ENCODE results near the gene TSPAN6. TPM values are rescaled to one million over a fixed set of nuclear protein-coding genes. Genes with fewer than 3 reads are reported as not detected.
A peak's percentile ranks its signal among the peaks of the same experiment; 100 is the strongest.

The TSPAN6 gene, protein sequence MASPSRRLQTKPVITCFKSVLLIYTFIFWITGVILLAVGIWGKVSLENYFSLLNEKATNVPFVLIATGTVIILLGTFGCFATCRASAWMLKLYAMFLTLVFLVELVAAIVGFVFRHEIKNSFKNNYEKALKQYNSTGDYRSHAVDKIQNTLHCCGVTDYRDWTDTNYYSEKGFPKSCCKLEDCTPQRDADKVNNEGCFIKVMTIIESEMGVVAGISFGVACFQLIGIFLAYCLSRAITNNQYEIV
- total RNA-seq: 36.0 TPM

DNA sequence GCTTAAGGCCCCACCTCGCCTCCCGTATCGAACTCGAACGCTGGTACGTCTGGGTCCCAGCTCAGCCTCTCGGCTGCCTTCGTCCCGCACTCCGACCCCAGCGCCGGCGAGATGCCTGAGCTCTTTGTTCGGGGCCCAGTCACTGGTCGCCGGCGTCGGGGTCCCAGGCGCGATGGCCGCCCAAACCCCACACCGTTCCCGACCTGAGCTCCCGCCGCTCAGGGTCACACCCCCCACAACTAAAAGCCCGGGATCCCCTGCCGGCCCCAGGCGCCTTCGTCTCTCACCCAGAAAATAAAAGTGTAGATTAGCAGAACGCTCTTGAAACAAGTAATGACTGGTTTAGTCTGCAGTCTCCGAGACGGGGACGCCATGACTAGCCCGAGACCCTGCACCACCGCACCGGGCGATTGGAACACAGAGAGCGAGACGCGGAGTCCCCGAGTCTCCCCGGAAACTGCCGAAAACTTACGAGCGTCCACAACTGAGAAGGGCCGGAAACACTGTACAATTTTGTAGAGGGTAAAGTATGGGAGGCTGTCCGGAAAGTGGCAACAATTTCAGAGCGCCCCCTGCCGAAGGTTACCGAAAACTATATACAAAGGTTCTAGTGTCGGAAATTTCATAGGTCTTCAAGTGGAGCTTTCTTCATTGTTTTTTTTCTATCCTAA lies at the start of gene TSPAN6:
TSS of gene TSPAN6 (minus strand) at position 486 of the 671 bp plus-strand sequence. CDS start at position 374, 112 bp downstream.
- Histone ChIP-seq H3K9ac (ENCODE audit: low read depth in 1 of 3, low read length in 3 of 3) (peak within 1 kb of the TSS; percentile 70 to 79 (median 72)), H3K4me3 (ENCODE audit: low read length in 3 of 3) (peak within 1 kb of the TSS; percentile 66 to 76 (median 76)), H3K27ac (ENCODE audit: low read depth, low read length) (no peak within 1 kb of the TSS), H3K36me3 (ENCODE audit: control insufficient read depth in 3 of 3, insufficient read depth in 3 of 3, low read length in 3 of 3) (peaks cover 0 to 3% (median 0%) of the 10 kb centered on the region in 3 donors), H3K9me3 (ENCODE audit: control insufficient read depth in 3 of 3, low read length in 3 of 3) (no peaks in the 10 kb centered on the region), H3K4me1 (ENCODE audit: control insufficient read depth in 3 of 3, insufficient read depth in 3 of 3, low read length in 3 of 3) (peaks cover 0 to 3% (median 0%) of the 10 kb centered on the region in 3 donors), H3K27me3 (ENCODE audit: control insufficient read depth in 3 of 3, insufficient read depth in 3 of 3, low read length in 3 of 3) (no peaks in the 10 kb centered on the region)

DNA sequence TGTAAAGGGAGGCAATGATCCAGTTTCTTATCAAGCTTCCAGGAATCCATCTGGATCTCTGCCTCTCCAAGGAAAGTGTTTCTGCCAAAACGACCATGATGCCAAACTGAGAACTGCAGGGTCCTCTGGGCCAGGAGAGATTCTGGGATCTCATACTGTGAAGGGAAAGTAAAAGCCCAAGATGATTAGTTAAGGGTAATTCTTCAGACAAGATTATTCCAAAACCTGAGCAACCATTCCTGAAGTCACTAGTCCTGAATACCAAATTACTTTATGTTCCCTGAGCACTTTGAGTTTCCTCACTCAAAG lies 49.3 kb upstream of the TSPAN6 start:
- no peak overlapping the region for H3K9ac ChIP-seq (ENCODE audit: low read depth in 1 of 3, low read length in 3 of 3)
- no peaks in the 10 kb centered on the region for H3K9me3 ChIP-seq (ENCODE audit: control insufficient read depth in 3 of 3, low read length in 3 of 3)
- H3K4me1 ChIP-seq (ENCODE audit: control insufficient read depth in 3 of 3, insufficient read depth in 3 of 3, low read length in 3 of 3): no peaks in the 10 kb centered on the region
- H3K4me3 ChIP-seq (ENCODE audit: low read length in 3 of 3): no peak overlapping the region
- H3K27me3 ChIP-seq (ENCODE audit: control insufficient read depth in 3 of 3, insufficient read depth in 3 of 3, low read length in 3 of 3): peaks cover 0 to 7% (median 0%) of the 10 kb centered on the region in 3 donors
- H3K36me3 ChIP-seq (ENCODE audit: control insufficient read depth in 3 of 3, insufficient read depth in 3 of 3, low read length in 3 of 3): no peaks in the 10 kb centered on the region
- no peak overlapping the region for H3K27ac ChIP-seq (ENCODE audit: low read depth, low read length)

DNA sequence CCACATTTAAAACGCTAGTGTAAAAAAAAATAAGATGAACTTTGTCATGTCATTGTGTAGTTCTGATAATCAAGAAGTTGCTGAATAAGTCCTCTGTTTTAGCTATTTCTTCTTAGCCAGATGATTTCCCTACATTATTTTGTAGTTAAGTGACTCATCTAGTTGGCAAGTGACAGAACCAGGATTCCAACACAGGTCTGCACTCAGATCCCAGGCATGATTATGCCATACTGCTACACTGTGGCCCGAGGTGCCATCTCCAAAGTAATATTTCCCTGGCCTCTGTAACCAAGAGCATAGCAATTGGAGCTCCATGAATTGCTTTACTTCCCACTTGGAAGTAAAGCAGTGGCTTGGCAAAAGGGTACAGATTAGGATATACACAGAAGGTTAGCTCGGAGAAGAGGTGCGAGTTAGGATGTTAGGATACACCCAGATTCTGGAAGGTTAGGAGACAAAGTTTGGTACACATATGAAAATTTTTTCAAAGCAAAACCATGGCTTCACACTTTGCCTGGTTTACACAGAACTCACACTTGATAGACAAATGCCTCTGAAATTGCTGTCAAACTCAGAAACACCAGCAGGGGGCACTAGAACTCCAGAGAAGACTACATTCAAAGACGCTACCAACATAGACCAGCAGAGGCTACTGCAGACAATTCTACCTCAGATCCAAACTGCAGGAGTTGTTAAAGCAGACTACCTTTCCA lies 48.8 kb upstream of the TSPAN6 start:
- Histone ChIP-seq H3K4me1 (ENCODE audit: control insufficient read depth in 3 of 3, insufficient read depth in 3 of 3, low read length in 3 of 3) (no peaks in the 10 kb centered on the region), H3K27ac (ENCODE audit: low read depth, low read length) (no peak overlapping the region), H3K36me3 (ENCODE audit: control insufficient read depth in 3 of 3, insufficient read depth in 3 of 3, low read length in 3 of 3) (no peaks in the 10 kb centered on the region), H3K9ac (ENCODE audit: low read depth in 1 of 3, low read length in 3 of 3) (no peak overlapping the region), H3K4me3 (ENCODE audit: low read length in 3 of 3) (no peak overlapping the region), H3K9me3 (ENCODE audit: control insufficient read depth in 3 of 3, low read length in 3 of 3) (no peaks in the 10 kb centered on the region), H3K27me3 (ENCODE audit: control insufficient read depth in 3 of 3, insufficient read depth in 3 of 3, low read length in 3 of 3) (peaks cover 0 to 7% (median 0%) of the 10 kb centered on the region in 3 donors)

DNA sequence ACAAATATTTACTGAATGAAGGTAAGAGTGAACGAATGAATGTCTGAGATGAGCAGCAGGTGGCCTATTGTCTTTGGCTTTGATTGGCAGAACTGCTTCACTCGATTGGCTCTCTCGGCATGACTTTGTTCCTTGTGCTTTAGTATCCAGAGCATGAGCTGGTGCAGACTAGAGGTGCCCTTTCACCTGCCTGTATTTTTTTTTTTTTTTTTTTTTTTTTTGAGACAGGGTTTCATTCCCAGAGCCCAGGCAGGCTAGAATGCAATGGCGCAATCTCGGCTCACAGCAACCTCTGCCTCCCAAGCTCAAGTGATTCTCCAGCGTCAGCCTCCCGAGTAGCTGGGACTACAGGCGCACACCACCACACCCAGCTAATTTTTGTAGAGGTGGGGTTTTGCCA lies 46.3 kb upstream of the TSPAN6 start:
- Histone ChIP-seq H3K4me3 (ENCODE audit: low read length in 3 of 3) (no peak overlapping the region), H3K9me3 (ENCODE audit: control insufficient read depth in 3 of 3, low read length in 3 of 3) (no peaks in the 10 kb centered on the region), H3K27ac (ENCODE audit: low read depth, low read length) (no peak overlapping the region), H3K9ac (ENCODE audit: low read depth in 1 of 3, low read length in 3 of 3) (no peak overlapping the region), H3K36me3 (ENCODE audit: control insufficient read depth in 3 of 3, insufficient read depth in 3 of 3, low read length in 3 of 3) (no peaks in the 10 kb centered on the region), H3K27me3 (ENCODE audit: control insufficient read depth in 3 of 3, insufficient read depth in 3 of 3, low read length in 3 of 3) (peaks cover 0 to 7% (median 0%) of the 10 kb centered on the region in 3 donors), H3K4me1 (ENCODE audit: control insufficient read depth in 3 of 3, insufficient read depth in 3 of 3, low read length in 3 of 3) (no peaks in the 10 kb centered on the region)

DNA sequence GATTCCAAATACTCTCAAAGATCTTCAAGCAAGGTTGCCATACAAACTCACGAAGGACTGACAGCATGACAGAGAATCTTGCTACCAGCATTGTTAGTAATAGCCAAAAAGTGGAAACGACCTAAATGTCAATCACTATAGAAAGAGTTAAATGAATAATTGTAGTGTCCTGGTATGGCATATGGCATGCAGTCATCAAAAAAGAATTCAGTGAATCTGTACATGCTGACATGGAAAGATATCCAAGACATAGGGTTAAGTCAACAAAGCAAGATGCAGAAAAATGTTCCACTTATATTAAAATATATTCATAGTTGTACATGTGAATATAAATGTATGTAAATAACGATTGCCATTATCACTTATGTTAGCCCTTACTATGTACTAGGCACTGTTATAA lies 45.0 kb upstream of the TSPAN6 start:
- H3K9me3 ChIP-seq (ENCODE audit: control insufficient read depth in 3 of 3, low read length in 3 of 3): no peaks in the 10 kb centered on the region
- H3K27ac ChIP-seq (ENCODE audit: low read depth, low read length): no peak overlapping the region
- peaks cover 0 to 5% (median 0%) of the 10 kb centered on the region in 3 donors for H3K27me3 ChIP-seq (ENCODE audit: control insufficient read depth in 3 of 3, insufficient read depth in 3 of 3, low read length in 3 of 3)
- H3K4me3 ChIP-seq (ENCODE audit: low read length in 3 of 3): no peak overlapping the region
- no peaks in the 10 kb centered on the region for H3K4me1 ChIP-seq (ENCODE audit: control insufficient read depth in 3 of 3, insufficient read depth in 3 of 3, low read length in 3 of 3)
- no peaks in the 10 kb centered on the region for H3K36me3 ChIP-seq (ENCODE audit: control insufficient read depth in 3 of 3, insufficient read depth in 3 of 3, low read length in 3 of 3)
- H3K9ac ChIP-seq (ENCODE audit: low read depth in 1 of 3, low read length in 3 of 3): no peak overlapping the region

DNA sequence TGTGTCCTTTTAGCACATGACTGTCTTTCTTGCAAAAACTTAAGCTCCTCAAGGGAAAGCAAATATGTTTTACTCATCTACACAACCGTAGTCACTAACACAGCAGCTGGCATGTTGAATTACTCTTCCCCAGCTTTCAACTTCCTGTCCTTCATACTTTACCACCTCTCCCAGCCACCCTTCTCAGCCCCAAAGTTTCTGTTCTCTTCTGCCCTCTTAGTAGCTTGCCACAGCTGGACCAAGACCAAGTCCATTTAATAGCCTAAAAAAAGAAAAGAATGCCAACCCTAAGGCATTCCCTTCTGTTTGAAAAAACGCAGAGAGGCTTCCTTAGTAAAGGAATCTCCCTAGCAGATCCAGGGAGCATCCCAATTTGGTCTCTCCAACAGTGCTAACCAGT lies 44.1 kb upstream of the TSPAN6 start:
- no peak overlapping the region for H3K27ac ChIP-seq (ENCODE audit: low read depth, low read length)

DNA sequence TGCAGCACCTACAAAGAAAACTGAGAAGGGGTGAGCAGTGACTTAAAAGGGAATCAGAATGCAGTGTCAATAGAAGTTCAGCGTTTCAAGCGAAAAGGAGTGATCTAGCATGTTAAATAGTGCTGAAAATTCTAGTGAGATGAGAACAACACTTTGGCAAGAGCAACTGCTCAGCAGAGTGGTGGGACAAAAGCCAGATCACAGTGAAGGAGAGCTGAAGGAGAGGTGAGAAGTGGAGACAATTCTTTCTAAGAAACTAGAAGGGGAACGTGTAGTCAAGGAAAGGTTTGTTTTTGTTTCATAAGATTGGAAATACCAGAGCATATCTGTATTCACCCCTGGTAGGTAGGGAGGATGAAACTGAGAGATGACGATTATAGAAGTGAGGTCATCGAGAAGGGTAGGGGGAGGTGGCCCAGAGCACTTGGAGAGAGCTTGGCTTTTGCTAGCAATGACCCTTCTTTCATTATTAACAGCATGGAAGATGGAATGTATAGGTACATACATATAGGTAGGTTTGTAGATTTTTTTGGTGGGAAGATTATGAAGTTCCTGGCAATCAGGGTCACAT lies 41.1 kb upstream of the TSPAN6 start:
- no peaks in the 10 kb centered on the region for H3K9me3 ChIP-seq (ENCODE audit: control insufficient read depth in 3 of 3, low read length in 3 of 3)
- no peaks in the 10 kb centered on the region for H3K27me3 ChIP-seq (ENCODE audit: control insufficient read depth in 3 of 3, insufficient read depth in 3 of 3, low read length in 3 of 3)
- H3K27ac ChIP-seq (ENCODE audit: low read depth, low read length): no peak overlapping the region
- H3K4me1 ChIP-seq (ENCODE audit: control insufficient read depth in 3 of 3, insufficient read depth in 3 of 3, low read length in 3 of 3): no peaks in the 10 kb centered on the region
- no peak overlapping the region for H3K4me3 ChIP-seq (ENCODE audit: low read length in 3 of 3)
- H3K9ac ChIP-seq (ENCODE audit: low read depth in 1 of 3, low read length in 3 of 3): no peak overlapping the region
- H3K36me3 ChIP-seq (ENCODE audit: control insufficient read depth in 3 of 3, insufficient read depth in 3 of 3, low read length in 3 of 3): no peaks in the 10 kb centered on the region

More for the DNA sequence above, 44.1 kb upstream of the TSPAN6 start:
- H3K27me3 ChIP-seq (ENCODE audit: control insufficient read depth in 3 of 3, insufficient read depth in 3 of 3, low read length in 3 of 3): peaks cover 0 to 5% (median 0%) of the 10 kb centered on the region in 3 donors
- no peaks in the 10 kb centered on the region for H3K36me3 ChIP-seq (ENCODE audit: control insufficient read depth in 3 of 3, insufficient read depth in 3 of 3, low read length in 3 of 3)
- H3K9ac ChIP-seq (ENCODE audit: low read depth in 1 of 3, low read length in 3 of 3): no peak overlapping the region
- no peaks in the 10 kb centered on the region for H3K4me1 ChIP-seq (ENCODE audit: control insufficient read depth in 3 of 3, insufficient read depth in 3 of 3, low read length in 3 of 3)
- H3K4me3 ChIP-seq (ENCODE audit: low read length in 3 of 3): no peak overlapping the region
- no peaks in the 10 kb centered on the region for H3K9me3 ChIP-seq (ENCODE audit: control insufficient read depth in 3 of 3, low read length in 3 of 3)

DNA sequence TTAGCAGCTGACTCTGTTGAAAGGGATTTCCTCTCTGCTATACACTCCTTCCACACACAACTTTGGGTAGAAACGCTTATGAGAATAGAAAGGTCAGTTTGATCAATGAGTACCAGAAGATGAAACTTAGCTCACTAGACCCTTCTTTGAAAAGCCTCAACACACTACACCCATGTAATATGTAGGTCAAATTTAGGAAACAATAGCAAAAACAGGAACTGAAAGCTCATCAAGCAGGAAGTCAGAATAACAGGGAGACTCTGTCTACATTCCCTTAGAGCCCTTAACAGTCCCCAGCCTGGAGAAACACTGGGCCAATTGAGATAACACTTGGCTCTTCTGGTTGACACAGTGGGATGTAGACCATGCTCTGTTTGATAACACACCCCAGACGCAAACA lies 38.1 kb upstream of the TSPAN6 start:
- H3K4me1 ChIP-seq (ENCODE audit: control insufficient read depth in 3 of 3, insufficient read depth in 3 of 3, low read length in 3 of 3): no peaks in the 10 kb centered on the region
- no peak overlapping the region for H3K27ac ChIP-seq (ENCODE audit: low read depth, low read length)
- H3K9ac ChIP-seq (ENCODE audit: low read depth in 1 of 3, low read length in 3 of 3): no peak overlapping the region
- H3K36me3 ChIP-seq (ENCODE audit: control insufficient read depth in 3 of 3, insufficient read depth in 3 of 3, low read length in 3 of 3): no peaks in the 10 kb centered on the region
- no peak overlapping the region for H3K4me3 ChIP-seq (ENCODE audit: low read length in 3 of 3)
- H3K9me3 ChIP-seq (ENCODE audit: control insufficient read depth in 3 of 3, low read length in 3 of 3): no peaks in the 10 kb centered on the region
- peaks cover 0 to 6% (median 0%) of the 10 kb centered on the region in 3 donors for H3K27me3 ChIP-seq (ENCODE audit: control insufficient read depth in 3 of 3, insufficient read depth in 3 of 3, low read length in 3 of 3)

DNA sequence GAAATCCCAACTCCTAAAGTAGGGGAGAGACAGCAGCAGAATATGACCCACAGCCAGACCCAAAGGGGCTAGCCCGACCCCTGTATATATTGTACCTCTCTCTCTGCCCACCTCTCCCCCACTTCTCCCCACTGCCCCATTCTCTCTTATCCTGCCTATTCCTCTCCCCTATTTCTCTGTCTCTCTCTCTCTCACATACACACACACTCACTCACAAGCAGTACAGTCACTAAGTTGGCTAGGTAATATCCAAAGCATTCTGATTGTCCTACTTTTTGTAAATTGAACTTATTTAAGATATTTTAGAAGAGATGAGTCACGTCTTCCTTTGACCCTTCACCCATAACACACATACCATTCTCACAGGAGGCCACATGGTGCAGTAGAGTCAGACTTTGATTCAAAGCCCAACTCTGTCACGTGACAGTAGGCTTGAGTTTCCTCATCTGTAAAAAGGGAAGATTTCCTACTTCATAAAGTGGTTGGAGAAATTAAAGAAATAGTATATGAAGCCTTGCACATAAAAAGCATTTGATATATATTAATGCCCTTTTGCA lies 36.9 kb upstream of the TSPAN6 start:
- Histone ChIP-seq H3K9me3 (ENCODE audit: control insufficient read depth in 3 of 3, low read length in 3 of 3) (no peaks in the 10 kb centered on the region), H3K27ac (ENCODE audit: low read depth, low read length) (no peak overlapping the region), H3K9ac (ENCODE audit: low read depth in 1 of 3, low read length in 3 of 3) (no peak overlapping the region), H3K27me3 (ENCODE audit: control insufficient read depth in 3 of 3, insufficient read depth in 3 of 3, low read length in 3 of 3) (peaks cover 0 to 6% (median 0%) of the 10 kb centered on the region in 3 donors), H3K4me3 (ENCODE audit: low read length in 3 of 3) (no peak overlapping the region), H3K36me3 (ENCODE audit: control insufficient read depth in 3 of 3, insufficient read depth in 3 of 3, low read length in 3 of 3) (no peaks in the 10 kb centered on the region), H3K4me1 (ENCODE audit: control insufficient read depth in 3 of 3, insufficient read depth in 3 of 3, low read length in 3 of 3) (no peaks in the 10 kb centered on the region)
